ENCODE results near the gene FKBP2. TPM values are rescaled to one million over a fixed set of nuclear protein-coding genes. Genes with fewer than 3 reads are reported as not detected.

FKBP2 gene
- polyA plus RNA-seq, 4 donors, result 80.6 to 268 (median 213) TPM

- Histone ChIP-seq H3K36me3 (ENCODE audit: control insufficient read depth in 3 of 3, insufficient read depth in 2 of 3, low read depth in 1 of 3, low read length in 3 of 3) (peaks cover 7 to 57% (median 10%) of the 10 kb centered on the region in 3 donors), H3K4me1 (ENCODE audit: control insufficient read depth in 3 of 3, insufficient read depth in 2 of 3, low read depth in 1 of 3, low read length in 2 of 3) (peaks cover 0 to 23% (median 2%) of the 10 kb centered on the region in 3 donors), H3K4me3 (ENCODE audit: low read depth in 1 of 3, low read length in 3 of 3) (no peak overlapping the region), H3K27ac (ENCODE audit: low read depth in 1 of 3, low read length in 2 of 3) (no peak overlapping the region), H3K9me3 (ENCODE audit: control insufficient read depth in 2 of 2, insufficient read depth in 1 of 2, low read depth in 1 of 2, low read length in 1 of 2) (no peaks in the 10 kb centered on the region), H3K27me3 (ENCODE audit: control insufficient read depth in 3 of 3, insufficient read depth in 3 of 3, low read length in 3 of 3) (no peaks in the 10 kb centered on the region)
- FAIRE-seq (no peak), DNase-seq (no peak)
- 91 to 95% (median 94%) methylated on average over 15 of the region's 15 CpGs for WGBS, 3 donors
Observed at GRCh38 chr11:64275031-64275800, 34.3 kb downstream of the FKBP2 start.

GRCh38 chr11:64275841-64276240 lies 34.9 kb downstream of the FKBP2 start:
- H3K9me3 ChIP-seq (ENCODE audit: control insufficient read depth in 2 of 2, insufficient read depth in 1 of 2, low read depth in 1 of 2, low read length in 1 of 2), result no peaks in the 10 kb centered on the region
- 82 to 93% (median 85%) methylated on average over 2 of the region's 2 CpGs for WGBS, 3 donors
- H3K27me3 ChIP-seq (ENCODE audit: control insufficient read depth in 3 of 3, insufficient read depth in 3 of 3, low read length in 3 of 3), result no peaks in the 10 kb centered on the region
- peaks cover 7 to 61% (median 10%) of the 10 kb centered on the region in 3 donors for H3K36me3 ChIP-seq (ENCODE audit: control insufficient read depth in 3 of 3, insufficient read depth in 2 of 3, low read depth in 1 of 3, low read length in 3 of 3)
- no peak for FAIRE-seq
- H3K4me1 ChIP-seq (ENCODE audit: control insufficient read depth in 3 of 3, insufficient read depth in 2 of 3, low read depth in 1 of 3, low read length in 2 of 3), result peaks cover 0 to 23% (median 2%) of the 10 kb centered on the region in 3 donors
- no peak overlapping the region for H3K4me3 ChIP-seq (ENCODE audit: low read depth in 1 of 3, low read length in 3 of 3)
- H3K27ac ChIP-seq (ENCODE audit: low read depth in 1 of 3, low read length in 2 of 3), result no peak overlapping the region
- no peak for DNase-seq

GRCh38 chr11:64276653-64277431 lies 35.9 kb downstream of the FKBP2 start:
- H3K36me3 ChIP-seq (ENCODE audit: control insufficient read depth in 3 of 3, insufficient read depth in 2 of 3, low read depth in 1 of 3, low read length in 3 of 3), result peaks cover 7 to 69% (median 10%) of the 10 kb centered on the region in 3 donors
- no peak for FAIRE-seq
- 81 to 87% (median 84%) methylated on average over 15 to 17 of the region's 17 CpGs for whole genome bisulfite sequencing, 3 donors
- H3K4me1 ChIP-seq (ENCODE audit: control insufficient read depth in 3 of 3, insufficient read depth in 2 of 3, low read depth in 1 of 3, low read length in 2 of 3), result peaks cover 0 to 19% (median under 1%) of the 10 kb centered on the region in 3 donors
- no peaks in the 10 kb centered on the region for H3K9me3 ChIP-seq (ENCODE audit: control insufficient read depth in 2 of 2, insufficient read depth in 1 of 2, low read depth in 1 of 2, low read length in 1 of 2)
- peak in 1 of 2 donors; percentile 46 for DNase-seq
- no peaks in the 10 kb centered on the region for H3K27me3 ChIP-seq (ENCODE audit: control insufficient read depth in 3 of 3, insufficient read depth in 3 of 3, low read length in 3 of 3)
- H3K4me3 ChIP-seq (ENCODE audit: low read depth in 1 of 3, low read length in 3 of 3), result no peak overlapping the region
- H3K27ac ChIP-seq (ENCODE audit: low read depth in 1 of 3, low read length in 2 of 3), result no peak overlapping the region

- Histone ChIP-seq H3K36me3 (ENCODE audit: control insufficient read depth in 3 of 3, insufficient read depth in 2 of 3, low read depth in 1 of 3, low read length in 3 of 3) (peaks cover 7 to 75% (median 10%) of the 10 kb centered on the region in 3 donors), H3K27ac (ENCODE audit: low read depth in 1 of 3, low read length in 2 of 3) (no peak overlapping the region), H3K4me1 (ENCODE audit: control insufficient read depth in 3 of 3, insufficient read depth in 2 of 3, low read depth in 1 of 3, low read length in 2 of 3) (peaks cover 0 to 7% (median 4%) of the 10 kb centered on the region in 3 donors), H3K27me3 (ENCODE audit: control insufficient read depth in 3 of 3, insufficient read depth in 3 of 3, low read length in 3 of 3) (no peaks in the 10 kb centered on the region), H3K9me3 (ENCODE audit: control insufficient read depth in 2 of 2, insufficient read depth in 1 of 2, low read depth in 1 of 2, low read length in 1 of 2) (no peaks in the 10 kb centered on the region), H3K4me3 (ENCODE audit: low read depth in 1 of 3, low read length in 3 of 3) (no peak overlapping the region)
- no peak for DNase-seq
- WGBS, 3 donors, result 86 to 90% (median 89%) methylated on average over 8 of the region's 8 CpGs
- FAIRE-seq, result no peak
Observed at GRCh38 chr11:64278576-64279190, 37.8 kb downstream of the FKBP2 start.

- 94 to 96% (median 95%) methylated on average over 22 of the region's 22 CpGs for WGBS, 3 donors
- Histone ChIP-seq H3K27me3 (ENCODE audit: control insufficient read depth in 3 of 3, insufficient read depth in 3 of 3, low read length in 3 of 3) (no peaks in the 10 kb centered on the region), H3K4me1 (ENCODE audit: control insufficient read depth in 3 of 3, insufficient read depth in 2 of 3, low read depth in 1 of 3, low read length in 2 of 3) (peaks cover 0 to 19% (median 4%) of the 10 kb centered on the region in 3 donors), H3K36me3 (ENCODE audit: control insufficient read depth in 3 of 3, insufficient read depth in 2 of 3, low read depth in 1 of 3, low read length in 3 of 3) (peaks cover 4 to 52% (median 5%) of the 10 kb centered on the region in 3 donors), H3K9me3 (ENCODE audit: control insufficient read depth in 2 of 2, insufficient read depth in 1 of 2, low read depth in 1 of 2, low read length in 1 of 2) (no peaks in the 10 kb centered on the region), H3K4me3 (ENCODE audit: low read depth in 1 of 3, low read length in 3 of 3) (no peak overlapping the region), H3K27ac (ENCODE audit: low read depth in 1 of 3, low read length in 2 of 3) (no peak overlapping the region)
- DNase-seq, result no peak
- FAIRE-seq, result no peak
Observed at GRCh38 chr11:64281957-64282770, 41.3 kb downstream of the FKBP2 start.

GRCh38 chr11:64283092-64283491 lies 42.2 kb downstream of the FKBP2 start:
- H3K36me3 ChIP-seq (ENCODE audit: control insufficient read depth in 3 of 3, insufficient read depth in 2 of 3, low read depth in 1 of 3, low read length in 3 of 3), result peaks cover 4 to 50% (median 5%) of the 10 kb centered on the region in 3 donors
- no peaks in the 10 kb centered on the region for H3K9me3 ChIP-seq (ENCODE audit: control insufficient read depth in 2 of 2, insufficient read depth in 1 of 2, low read depth in 1 of 2, low read length in 1 of 2)
- no peak for FAIRE-seq
- peaks cover 0 to 19% (median 4%) of the 10 kb centered on the region in 3 donors for H3K4me1 ChIP-seq (ENCODE audit: control insufficient read depth in 3 of 3, insufficient read depth in 2 of 3, low read depth in 1 of 3, low read length in 2 of 3)
- DNase-seq, result no peak
- no peak overlapping the region for H3K4me3 ChIP-seq (ENCODE audit: low read depth in 1 of 3, low read length in 3 of 3)
- H3K27ac ChIP-seq (ENCODE audit: low read depth in 1 of 3, low read length in 2 of 3), result no peak overlapping the region
- no peaks in the 10 kb centered on the region for H3K27me3 ChIP-seq (ENCODE audit: control insufficient read depth in 3 of 3, insufficient read depth in 3 of 3, low read length in 3 of 3)
- 90 to 96% (median 91%) methylated on average over 3 of the region's 3 CpGs for WGBS, 3 donors

GRCh38 chr11:64284048-64284961 lies 43.4 kb downstream of the FKBP2 start, which contains the start of gene BAD:
Gene BAD (minus strand): TSS chr11:64284665. CDS start chr11:64284368, 297 bp downstream.
- Histone ChIP-seq H3K36me3 (ENCODE audit: control insufficient read depth in 3 of 3, insufficient read depth in 2 of 3, low read depth in 1 of 3, low read length in 3 of 3) (peaks cover 0 to 42% (median 0%) of the 10 kb centered on the region in 3 donors), H3K27me3 (ENCODE audit: control insufficient read depth in 3 of 3, insufficient read depth in 3 of 3, low read length in 3 of 3) (no peaks in the 10 kb centered on the region), H3K27ac (ENCODE audit: low read depth in 1 of 3, low read length in 2 of 3) (peak within 1 kb of the TSS; percentile 95 to 98 (median 97)), H3K9me3 (ENCODE audit: control insufficient read depth in 2 of 2, insufficient read depth in 1 of 2, low read depth in 1 of 2, low read length in 1 of 2) (no peaks in the 10 kb centered on the region), H3K4me3 (ENCODE audit: low read depth in 1 of 3, low read length in 3 of 3) (peak within 1 kb of the TSS; percentile 71 to 79 (median 78)), H3K4me1 (ENCODE audit: control insufficient read depth in 3 of 3, insufficient read depth in 2 of 3, low read depth in 1 of 3, low read length in 2 of 3) (peaks cover 0 to 19% (median 4%) of the 10 kb centered on the region in 3 donors)
- DNase-seq (peak; percentile 97), FAIRE-seq (no peak)
- WGBS, 3 donors, result 3% methylated on average over 37 to 44 of the region's 44 CpGs
